SIG-M5 treated with dmso at 0.1 percent for 504 hours (cell line): Measurements from ENCODE around the gene LRRIQ3.
A peak's percentile ranks its signal among the peaks of the same experiment; 100 is the strongest.
"Not testable (repeated sequence)": the region's sequence is repeated elsewhere in the genome, so short reads cannot be mapped to it uniquely, and the experiment has no call there.

Experiments
- DNase-seq: peaks from one replicate; lab custom pipeline; 2025; ENCODE audit not compliant: unreplicated experiment; lab: John Stamatoyannopoulos, UW

The LRRIQ3 gene

GRCh38 chr1:74197657-74198552, at the start of gene LRRIQ3, which contains the start of gene FPGT:
Gene LRRIQ3, minus strand, starts transcription at chr1:74198176. Its CDS starts 14,492 bp downstream, at chr1:74183684.
Gene FPGT, plus strand, starts transcription at chr1:74198242. Its CDS starts 37 bp downstream, at chr1:74198279.
- peak; percentile 89 for DNase-seq

- no peak for DNase-seq
Measured at GRCh38 chr1:74246315-74246714, 48.3 kb upstream of the LRRIQ3 start.

- DNase-seq, result no peak
Measured at GRCh38 chr1:74245168-74245772, 47.3 kb upstream of the LRRIQ3 start.

- DNase-seq, result no peak
Measured at GRCh38 chr1:74237787-74238186, 39.8 kb upstream of the LRRIQ3 start.

GRCh38 chr1:74237035-74237434, 39.1 kb upstream of the LRRIQ3 start:
- DNase-seq, result no peak

GRCh38 chr1:74236440-74236839, 38.5 kb upstream of the LRRIQ3 start:
- DNase-seq, result no peak

- no peak for DNase-seq
Measured at GRCh38 chr1:74235153-74235552, 37.2 kb upstream of the LRRIQ3 start, which contains the start of gene TNNI3K. Gene TNNI3K, plus strand, starts transcription at chr1:74235387. Its CDS starts 65 bp downstream, at chr1:74235452.

GRCh38 chr1:74223453-74223852, 25.5 kb upstream of the LRRIQ3 start:
- DNase-seq, result no peak

- no peak for DNase-seq
Measured at GRCh38 chr1:74222701-74223100, 24.7 kb upstream of the LRRIQ3 start.

- DNase-seq, result no peak
Measured at GRCh38 chr1:74215229-74215628, 17.3 kb upstream of the LRRIQ3 start.

- no peak for DNase-seq
Measured at GRCh38 chr1:74205266-74205665, 7.3 kb upstream of the LRRIQ3 start.

GRCh38 chr1:74199504-74199903, 1.5 kb upstream of the LRRIQ3 start:
- peak; percentile 65 for DNase-seq

- no peak for DNase-seq
Measured at GRCh38 chr1:74197255-74197654, 721 bp downstream of the LRRIQ3 start.

- DNase-seq, result no peak
Measured at GRCh38 chr1:74195339-74195738, 2.6 kb downstream of the LRRIQ3 start.

GRCh38 chr1:74193908-74194307, 4.1 kb downstream of the LRRIQ3 start:
- no peak for DNase-seq

- peak; percentile 31 for DNase-seq
Measured at GRCh38 chr1:74180490-74180889, 17.5 kb downstream of the LRRIQ3 start.

GRCh38 chr1:74174423-74174822, 23.6 kb downstream of the LRRIQ3 start:
- DNase-seq, result not testable (repeated sequence)

GRCh38 chr1:74162333-74162732, 35.6 kb downstream of the LRRIQ3 start:
- no peak for DNase-seq

- DNase-seq, result no peak
Measured at GRCh38 chr1:74161497-74161896, 36.5 kb downstream of the LRRIQ3 start.

- no peak for DNase-seq
Measured at GRCh38 chr1:74160046-74160445, 37.9 kb downstream of the LRRIQ3 start.

GRCh38 chr1:74145086-74145485, 52.9 kb downstream of the LRRIQ3 start:
- no peak for DNase-seq

- not testable (repeated sequence) for DNase-seq
Measured at GRCh38 chr1:74117370-74117769, 80.6 kb downstream of the LRRIQ3 start.
